SU-DHL-6 (cell line): ENCODE measurements around the gene ST3GAL5.

ENCODE experiments used
- H2AFZ ChIP-seq: fragments of 200-600 bp; sonication (generic); 2 replicates; pipeline ENCODE4 v1.6.1; 2014; ENCODE audit warnings: low read depth, mild to moderate bottlenecking, moderate library complexity, mixed read lengths, antibody characterized with exemption, low read length; ENCODE audit not compliant: severe bottlenecking
- H3F3A ChIP-seq: fragments of 200-600 bp; shearing (Covaris generic); 2 replicates; pipeline ENCODE4 v1.6.0; 2016; ENCODE audit warnings: antibody characterized with exemption, mild to moderate bottlenecking; ENCODE audit not compliant: insufficient read depth
- H3K27ac ChIP-seq: fragments of 200-600 bp; sonication (generic); 2 replicates; pipeline ENCODE4 v1.5.1; 2016; ENCODE audit warnings: low read depth, mild to moderate bottlenecking, low read length, moderate library complexity, mixed read lengths
- H3K27me3 ChIP-seq: fragments of 200-600 bp; sonication (generic), shearing (Covaris generic); 2 replicates; pipeline ENCODE4 v1.6.0; 2014; ENCODE audit warnings: mild to moderate bottlenecking, low read length
- H3K36me3 ChIP-seq: fragments of 200-600 bp; sonication (generic); 2 replicates; pipeline ENCODE4 v1.6.1; 2014; ENCODE audit warnings: mild to moderate bottlenecking, low read length, mixed read lengths
- H3K4me2 ChIP-seq: fragments of 300-600, 200-600 bp; shearing (Covaris generic), sonication (generic); 2 replicates; pipeline ENCODE4 v1.6.0; 2014; ENCODE audit warnings: low read length, low read depth, mild to moderate bottlenecking; ENCODE audit not compliant: poor library complexity, severe bottlenecking
- H3K4me3 ChIP-seq: fragments of 200-600 bp; sonication (generic); 2 replicates; pipeline ENCODE4 v1.5.1; 2014; ENCODE audit warnings: antibody characterized with exemption, low read length, mild to moderate bottlenecking, mixed read lengths; ENCODE audit not compliant: insufficient read depth, poor library complexity, severe bottlenecking
- H3K79me2 ChIP-seq: fragments of 200-600 bp; sonication (generic); 2 replicates; pipeline ENCODE4 v1.6.1; 2014; ENCODE audit warnings: mild to moderate bottlenecking, low read length, moderate library complexity; ENCODE audit not compliant: insufficient read depth
- H3K9ac ChIP-seq: fragments of 200-600 bp; sonication (generic); 2 replicates; pipeline ENCODE4 v1.7.0; 2014; ENCODE audit warnings: mild to moderate bottlenecking, low read length
- H3K9me2 ChIP-seq: fragments of 200-600 bp; sonication (generic); replicated peaks from 2 replicates; pipeline ENCODE4 v1.6.1; 2014; ENCODE audit warnings: low read length; ENCODE audit not compliant: insufficient read depth
- H3K9me3 ChIP-seq: fragments of 200-600 bp; sonication (generic); 2 replicates; pipeline ENCODE4 v1.6.1; 2014; ENCODE audit warnings: low read length, mixed read lengths; ENCODE audit not compliant: insufficient read depth
- H4K20me1 ChIP-seq: fragments of 200-600 bp; sonication (generic); 2 replicates; pipeline ENCODE4 v1.6.1; 2014; ENCODE audit warnings: low read depth, mild to moderate bottlenecking, antibody characterized with exemption, low read length, moderate library complexity, mixed read lengths
- CTCF ChIP-seq: fragments of 200-600 bp; sonication (generic); IDR thresholded peaks from one replicate; pipeline ENCODE4 v1.5.1; 2017; ENCODE audit warnings: antibody characterized with exemption, mild to moderate bottlenecking, low read length, moderate library complexity; ENCODE audit not compliant: insufficient read depth, poor library complexity, severe bottlenecking
- EZH2phosphoT487 ChIP-seq: fragments of 200-600 bp; sonication (generic), shearing (Covaris generic); conservative IDR thresholded peaks from 2 replicates; pipeline ENCODE4 v1.6.1; 2018; ENCODE audit warnings: mild to moderate bottlenecking, antibody characterized with exemption, low read length, moderate library complexity, mixed read lengths

Gene ST3GAL5

GRCh38 chr2:85813211-85813981 lies 75.4 kb downstream of the ST3GAL5 start:
- no peaks in the 10 kb centered on the region for H3K9me2 ChIP-seq
- no peak overlapping the region for H3K4me2 ChIP-seq
- no peak overlapping the region for H3K9ac ChIP-seq
- no peak overlapping the region for H3K4me3 ChIP-seq
- no peaks in the 10 kb centered on the region for H3K27me3 ChIP-seq
- H3K27ac ChIP-seq: no peak overlapping the region
- no peaks in the 10 kb centered on the region for H3F3A ChIP-seq
- no peaks in the 10 kb centered on the region for H3K9me3 ChIP-seq
- no peaks in the 10 kb centered on the region for H4K20me1 ChIP-seq
- no peak for TF ChIP-seq EZH2phosphoT487
- no peak for TF ChIP-seq CTCF
- H2AFZ ChIP-seq: no peak overlapping the region
- H3K79me2 ChIP-seq: no peaks in the 10 kb centered on the region
- H3K36me3 ChIP-seq: no peaks in the 10 kb centered on the region

- H4K20me1 ChIP-seq: no peaks in the 10 kb centered on the region
- TF ChIP-seq EZH2phosphoT487: no peak
- no peak for TF ChIP-seq CTCF
- no peak overlapping the region for H3K4me3 ChIP-seq
- H3K4me2 ChIP-seq: no peak overlapping the region
- H3F3A ChIP-seq: no peaks in the 10 kb centered on the region
- H2AFZ ChIP-seq: no peak overlapping the region
- no peak overlapping the region for H3K27ac ChIP-seq
- no peaks in the 10 kb centered on the region for H3K9me2 ChIP-seq
- H3K36me3 ChIP-seq: no peaks in the 10 kb centered on the region
- no peaks in the 10 kb centered on the region for H3K9me3 ChIP-seq
- H3K79me2 ChIP-seq: no peaks in the 10 kb centered on the region
- no peak overlapping the region for H3K9ac ChIP-seq
- H3K27me3 ChIP-seq: no peaks in the 10 kb centered on the region
Measured at GRCh38 chr2:85812094-85812735, 76.6 kb downstream of the ST3GAL5 start.

GRCh38 chr2:85811180-85812093 lies 77.4 kb downstream of the ST3GAL5 start:
- H4K20me1 ChIP-seq: no peaks in the 10 kb centered on the region
- H3K9ac ChIP-seq: no peak overlapping the region
- H3K27ac ChIP-seq: no peak overlapping the region
- no peak overlapping the region for H2AFZ ChIP-seq
- H3K36me3 ChIP-seq: no peaks in the 10 kb centered on the region
- H3K27me3 ChIP-seq: no peaks in the 10 kb centered on the region
- no peak overlapping the region for H3K4me2 ChIP-seq
- H3K4me3 ChIP-seq: no peak overlapping the region
- no peaks in the 10 kb centered on the region for H3K9me2 ChIP-seq
- no peaks in the 10 kb centered on the region for H3K9me3 ChIP-seq
- TF ChIP-seq CTCF (no peak), EZH2phosphoT487 (no peak)
- H3F3A ChIP-seq: no peaks in the 10 kb centered on the region
- H3K79me2 ChIP-seq: no peaks in the 10 kb centered on the region
